T-helper 2 cell treated with Interferon-gamma antibody and Interleukin-4, amounts not matched to agents 100 ng/mL and 5 ng/mL, for 36 hours (primary cell): ENCODE data around the gene CSTF2T. TPM values are rescaled to one million over a fixed set of nuclear protein-coding genes. Genes with fewer than 3 reads are reported as not detected.
"Not testable (repeated sequence)": the region's sequence is repeated elsewhere in the genome, so short reads cannot be mapped to it uniquely, and the experiment has no call there.

Source experiments
- intact Hi-C: fragments of 100-400 bp; cut with micrococcal nuclease; formaldehyde crosslinking; loops from one replicate; pipeline ENCODE4 v1.15.1; 2023
- total RNA-seq: library from RNA; stranded (reverse); gene quantifications from 2 replicates; pipeline ENCODE4 v1.2.3, GENCODE V29; 2022

Gene CSTF2T
- total RNA-seq, 1 donor from 2014 or later, result 46.5 TPM

DNA sequence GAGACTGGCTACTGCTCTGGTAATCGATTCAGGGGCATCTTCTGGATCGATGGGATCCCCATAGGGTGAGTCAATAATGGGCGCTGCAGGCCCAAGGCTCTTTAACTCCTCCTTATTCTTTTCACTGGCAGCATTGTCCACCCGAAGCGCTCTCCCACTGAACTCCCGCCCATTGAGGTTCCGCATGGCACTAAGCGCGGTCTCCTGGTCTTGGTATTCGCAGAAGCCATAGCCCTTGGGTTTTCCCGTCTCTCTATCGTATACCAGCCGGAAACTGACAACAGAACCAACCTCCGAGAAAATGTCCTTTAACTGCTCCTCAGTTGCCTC, 285 bp downstream of the CSTF2T start:
- intact Hi-C loops, result loop anchor here (1.0 to 2.0 kb wide), 2 partner anchors 8 to 180 kb away; no protein-coding TSS in a partner anchor

DNA sequence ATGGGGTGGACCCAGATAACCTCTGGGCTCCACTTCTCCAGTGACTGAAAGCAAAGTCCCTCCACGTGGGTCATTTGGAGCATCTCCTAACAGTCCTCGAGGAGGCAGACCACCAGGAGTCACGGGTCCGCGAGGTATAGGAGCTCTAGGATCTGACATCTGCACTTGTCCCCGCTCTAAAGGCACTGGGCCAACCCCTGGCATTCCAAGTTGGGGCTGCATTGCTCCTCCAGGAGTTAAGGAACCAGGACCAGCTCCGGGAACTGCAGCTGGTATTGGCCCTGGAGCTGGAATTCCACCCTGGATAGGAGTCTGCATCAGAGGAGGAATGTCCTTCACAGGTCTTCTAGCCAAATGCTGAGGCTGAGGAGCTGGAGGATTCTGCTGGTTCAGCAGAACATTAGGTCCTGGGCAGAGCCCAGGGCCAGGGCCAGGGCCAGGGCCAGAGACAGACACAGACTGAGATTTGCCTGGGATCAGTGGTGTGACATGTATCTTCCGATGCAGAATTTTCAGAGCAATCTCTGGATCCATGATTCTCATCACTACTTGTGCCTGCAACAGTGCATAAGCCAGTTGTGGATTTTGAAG, 827 bp downstream of the CSTF2T start:
- intact Hi-C loops, result loop anchor here (1.0 to 2.0 kb wide), 2 partner anchors 9 to 180 kb away; no protein-coding TSS in a partner anchor

DNA sequence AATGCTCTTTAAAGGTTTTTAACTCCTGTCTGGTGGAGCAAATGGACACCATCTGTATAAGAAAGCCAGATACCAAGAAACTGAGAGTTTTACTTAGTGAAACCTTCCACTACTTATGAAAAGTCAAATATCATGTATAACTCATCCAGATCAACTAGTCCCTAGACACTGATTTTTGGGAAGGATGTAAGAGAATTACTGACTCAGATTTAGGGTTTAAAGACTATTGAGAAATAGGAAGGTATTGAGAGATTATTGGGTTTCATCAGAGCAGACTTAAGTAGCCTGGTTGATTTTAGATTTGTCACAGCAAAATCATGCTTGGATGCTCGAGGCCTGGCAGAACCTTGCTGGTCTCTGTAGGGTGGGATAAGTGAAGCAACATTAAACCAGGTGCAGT, 3.1 kb downstream of the CSTF2T start:
- intact Hi-C loops, result no loop called here

DNA sequence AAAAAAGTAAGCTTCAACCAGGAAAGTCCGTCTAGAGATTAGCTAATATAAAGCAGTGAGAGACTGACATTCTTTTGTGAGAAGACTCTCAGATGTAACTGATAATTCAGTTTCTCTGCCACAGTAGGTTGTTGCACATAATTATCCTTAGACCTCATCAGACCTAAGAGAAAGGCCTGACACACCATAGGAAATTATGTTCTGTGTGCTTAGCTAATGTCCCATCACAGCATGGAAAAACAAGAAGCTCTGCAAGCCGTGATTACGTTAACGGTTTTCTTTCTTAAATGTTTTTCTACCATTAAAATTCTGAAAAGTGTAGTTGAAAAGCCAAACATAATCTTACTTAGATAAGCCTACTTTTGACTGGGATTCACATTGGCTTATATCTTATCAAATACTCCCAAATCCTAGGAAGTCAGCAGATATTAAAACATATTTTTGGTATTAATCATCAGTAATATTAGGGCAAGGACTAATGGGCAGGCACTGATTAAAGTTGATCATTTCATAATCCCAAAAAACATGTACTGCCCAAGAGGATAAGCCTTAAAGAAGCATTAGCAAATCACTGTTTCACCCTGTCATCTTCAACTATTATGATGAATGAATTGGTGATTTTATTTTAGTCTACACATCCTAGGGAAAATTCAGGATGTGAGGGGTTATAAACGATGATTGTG, 5.2 kb downstream of the CSTF2T start:
- intact Hi-C loops, result no loop called here

DNA sequence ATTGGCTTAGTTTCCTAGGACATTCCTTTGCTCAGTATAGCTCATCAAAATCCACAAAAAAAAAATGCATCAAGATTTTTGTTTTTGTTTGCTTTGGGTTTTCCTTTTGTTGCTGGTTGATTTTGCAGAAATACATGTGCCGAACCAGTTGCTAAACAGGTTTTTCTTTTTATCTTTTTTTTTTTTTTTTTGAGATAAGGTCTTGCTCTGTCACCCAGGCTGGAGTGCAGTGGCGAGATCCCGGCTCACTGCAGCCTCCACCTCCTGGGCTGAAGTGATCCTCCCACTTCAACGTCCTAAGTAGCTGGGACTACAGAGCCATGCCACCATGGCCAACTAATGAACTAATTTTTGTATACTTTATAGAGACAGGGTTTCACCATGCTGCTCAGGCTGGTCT, 8.3 kb downstream of the CSTF2T start:
- intact Hi-C loops, result no loop called here

DNA sequence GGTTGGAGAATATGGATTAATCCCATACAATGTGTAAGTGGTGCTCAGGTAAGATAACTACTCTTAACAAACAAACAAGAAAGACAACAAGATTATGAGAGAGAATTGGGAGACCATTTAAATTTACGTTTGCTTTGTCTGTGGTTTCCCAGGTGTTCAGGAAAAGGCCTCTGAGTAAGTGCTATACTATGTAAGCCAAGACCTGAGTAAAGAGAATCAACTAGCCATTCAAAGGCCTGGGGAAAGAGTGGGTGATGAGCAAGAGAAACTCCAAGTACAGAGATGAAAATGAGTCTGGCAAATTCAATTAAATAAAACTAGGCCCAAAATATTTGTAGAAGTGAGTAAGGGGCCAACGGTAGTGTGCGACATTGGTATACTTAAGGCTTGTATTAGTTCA, 9.9 kb downstream of the CSTF2T start:
- intact Hi-C loops, result no loop called here

DNA sequence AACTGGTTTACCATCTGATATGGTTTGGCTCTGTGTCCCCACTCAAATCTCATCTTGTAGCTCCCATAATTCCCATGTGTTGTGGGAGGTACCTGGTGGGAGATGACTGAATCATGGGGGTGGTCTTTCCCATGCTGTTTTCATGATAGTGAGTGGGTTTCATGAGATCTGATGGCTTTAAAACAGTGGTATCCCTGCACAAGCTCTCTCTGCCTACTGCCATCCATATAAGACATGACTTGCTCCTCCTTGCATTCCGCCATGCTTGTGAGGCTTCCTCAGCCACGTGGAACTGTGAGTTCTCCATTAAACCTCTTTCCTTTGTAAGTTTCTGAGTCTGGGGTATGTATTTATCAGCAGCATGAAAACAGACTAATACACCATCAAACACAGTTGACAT, 10.6 kb downstream of the CSTF2T start:
- intact Hi-C loops, result not testable (repeated sequence)

DNA sequence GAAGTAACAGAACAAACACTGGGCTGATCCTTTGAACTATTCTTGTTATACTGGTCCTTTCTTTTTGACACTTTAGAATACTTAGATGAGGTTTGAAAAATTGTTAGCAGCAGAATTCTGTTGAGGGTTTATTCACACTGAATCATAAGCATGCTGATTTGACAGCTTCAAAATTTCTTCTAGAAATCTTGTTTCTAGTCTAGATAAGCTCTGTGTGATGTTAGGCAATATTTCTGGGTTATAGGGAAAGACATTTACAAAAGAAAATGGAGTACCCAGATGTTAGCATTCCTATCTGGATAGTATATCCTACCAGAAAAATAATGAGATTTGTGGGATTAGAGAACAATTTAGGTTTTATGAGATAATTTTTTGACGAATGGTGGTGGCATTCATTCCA, 12.1 kb downstream of the CSTF2T start:
- intact Hi-C loops, result no loop called here

DNA sequence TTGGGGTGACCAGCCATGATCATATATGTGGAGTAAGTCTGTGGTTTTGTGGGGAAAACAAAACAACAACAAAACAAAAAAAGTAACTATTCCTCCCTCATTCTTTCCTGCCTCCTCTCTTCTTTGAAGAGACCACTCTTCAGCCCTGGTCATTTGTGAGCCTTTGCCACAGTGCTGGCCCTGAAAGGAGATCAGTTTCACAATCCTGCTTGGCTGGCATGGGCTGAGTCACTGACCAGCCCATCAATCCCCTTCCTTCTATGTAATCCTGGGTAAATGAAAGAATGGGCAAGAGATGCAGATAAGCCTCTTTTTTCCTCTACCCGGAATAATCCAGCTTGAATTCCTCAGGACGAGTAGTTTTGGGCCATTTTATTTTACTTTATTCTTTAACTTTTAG, 13.6 kb downstream of the CSTF2T start:
- intact Hi-C loops, result no loop called here

DNA sequence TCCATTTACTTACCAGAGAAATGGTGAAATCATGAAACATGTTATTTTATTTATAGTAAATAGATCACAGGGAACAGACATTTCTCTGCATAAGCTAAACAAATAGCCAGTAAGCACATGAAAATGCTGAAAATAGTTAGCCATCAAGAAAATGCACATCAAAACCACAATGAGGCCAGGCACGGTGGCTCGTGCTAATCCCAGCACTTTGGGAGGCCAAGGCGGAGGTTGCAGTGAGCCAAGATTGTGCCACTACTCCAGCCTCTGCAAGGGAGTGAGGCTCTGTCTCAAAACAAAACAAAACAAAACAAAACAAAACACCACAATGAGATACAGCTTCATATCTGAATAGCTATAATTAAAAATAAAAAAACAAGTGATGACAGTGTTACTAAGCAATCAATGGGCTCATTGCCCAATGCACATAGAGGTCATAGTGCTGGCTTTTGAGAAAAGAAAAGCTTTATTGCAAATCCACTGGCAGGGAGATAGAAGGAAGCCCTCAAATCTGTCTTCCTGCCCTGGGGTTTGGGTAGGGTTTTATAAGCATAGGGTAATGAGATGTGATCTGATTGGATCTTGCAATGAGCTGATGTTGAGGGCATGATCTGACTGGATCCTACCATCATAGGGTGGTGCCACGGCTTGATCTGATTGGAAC, 16.2 kb downstream of the CSTF2T start:
- intact Hi-C loops, result no loop called here

DNA sequence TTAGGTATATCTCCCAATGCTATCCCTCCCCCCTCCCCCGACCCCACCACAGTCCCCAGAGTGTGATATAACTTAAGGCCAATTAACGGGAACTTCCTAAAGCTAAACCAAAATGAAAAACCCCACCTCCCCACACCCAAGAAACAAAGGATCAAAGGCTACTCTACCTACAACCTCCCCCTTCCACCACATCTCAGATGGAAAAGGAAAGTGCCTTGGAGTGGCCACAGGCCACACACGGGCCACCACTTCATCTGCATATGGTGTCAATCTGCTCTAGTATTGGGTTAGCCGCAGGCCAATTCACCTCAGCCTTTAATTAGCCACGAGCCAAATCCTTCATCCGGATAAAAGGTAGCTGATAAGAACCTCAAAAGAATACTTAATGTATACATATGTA, 19.6 kb downstream of the CSTF2T start:
- intact Hi-C loops, result no loop called here

DNA sequence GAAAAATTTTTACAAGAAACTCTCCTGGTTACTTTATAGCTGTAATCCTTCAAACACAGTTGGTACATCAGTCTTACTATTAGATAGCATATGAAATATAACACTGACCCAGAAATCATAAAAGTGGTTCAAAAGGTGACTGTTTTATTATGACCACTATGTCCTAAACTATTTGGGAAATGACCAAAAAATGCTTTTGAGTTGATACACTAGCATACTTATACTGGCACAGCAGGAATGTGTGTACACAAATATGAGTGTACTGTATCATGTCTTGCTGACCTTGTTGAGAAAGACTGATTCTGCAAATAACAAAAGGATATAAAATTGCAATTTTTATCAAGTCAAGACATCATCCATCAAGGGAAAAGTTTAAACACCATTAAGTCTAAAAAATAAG, 24.3 kb downstream of the CSTF2T start:
- intact Hi-C loops, result no loop called here

DNA sequence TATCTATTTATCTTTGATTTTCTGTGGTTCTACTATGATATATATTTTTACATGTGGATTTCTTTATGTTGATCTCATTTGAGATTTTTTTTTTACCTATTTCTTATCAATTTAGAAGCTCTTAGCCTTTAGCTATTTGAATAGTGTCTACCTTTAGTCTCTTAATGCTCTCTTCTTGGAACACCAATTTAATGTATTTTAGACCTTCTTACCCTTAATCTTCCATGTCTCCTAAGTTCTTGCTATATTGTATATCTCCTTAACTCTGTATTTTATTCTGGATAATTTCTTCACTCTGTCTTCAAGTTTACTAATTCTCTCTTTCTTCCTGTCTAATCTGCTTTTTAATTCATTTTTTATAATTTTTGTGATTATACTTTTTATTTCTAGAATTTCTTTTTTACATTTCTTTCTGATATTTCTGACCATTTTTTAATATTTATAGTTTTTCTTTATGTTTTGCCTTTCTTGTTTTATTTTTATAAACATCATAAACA, 27.3 kb downstream of the CSTF2T start:
- intact Hi-C loops, result no loop called here

DNA sequence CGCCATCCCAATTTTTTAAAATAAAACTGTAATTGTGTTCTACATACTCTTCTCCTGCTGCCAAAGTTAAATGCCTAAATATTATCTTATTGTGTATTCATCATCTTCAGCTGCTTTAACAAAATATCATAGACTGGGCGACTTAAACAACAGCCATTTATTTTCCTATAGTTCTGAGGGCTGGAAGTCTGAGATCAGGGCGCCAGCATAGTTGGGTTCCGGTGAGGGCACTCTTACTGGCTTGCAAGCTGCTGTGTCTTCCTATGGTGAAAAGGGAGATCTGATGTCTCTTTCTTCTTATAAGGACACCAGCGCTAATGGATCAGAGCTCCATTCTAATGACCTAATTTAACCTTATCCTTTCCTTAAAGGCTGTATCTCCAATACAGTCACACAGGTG, 30.4 kb downstream of the CSTF2T start:
- intact Hi-C loops, result no loop called here

DNA sequence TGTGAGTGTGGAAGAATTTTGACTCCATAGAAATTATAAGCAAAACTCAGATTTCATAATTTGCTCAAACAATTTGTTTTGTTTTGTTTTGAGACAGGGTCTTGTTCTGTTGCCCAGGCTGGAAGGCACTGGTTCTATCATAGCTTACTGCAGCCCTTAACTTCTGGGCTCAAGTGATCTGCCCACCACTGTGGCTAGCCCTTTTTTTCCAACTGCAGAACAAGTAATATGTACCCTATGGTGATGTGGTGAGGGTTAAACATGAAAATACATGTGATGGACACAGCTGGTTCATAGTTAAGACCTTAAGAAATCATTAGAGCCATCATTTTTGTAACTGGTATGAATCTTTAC, 31.1 kb downstream of the CSTF2T start:
- intact Hi-C loops, result no loop called here

DNA sequence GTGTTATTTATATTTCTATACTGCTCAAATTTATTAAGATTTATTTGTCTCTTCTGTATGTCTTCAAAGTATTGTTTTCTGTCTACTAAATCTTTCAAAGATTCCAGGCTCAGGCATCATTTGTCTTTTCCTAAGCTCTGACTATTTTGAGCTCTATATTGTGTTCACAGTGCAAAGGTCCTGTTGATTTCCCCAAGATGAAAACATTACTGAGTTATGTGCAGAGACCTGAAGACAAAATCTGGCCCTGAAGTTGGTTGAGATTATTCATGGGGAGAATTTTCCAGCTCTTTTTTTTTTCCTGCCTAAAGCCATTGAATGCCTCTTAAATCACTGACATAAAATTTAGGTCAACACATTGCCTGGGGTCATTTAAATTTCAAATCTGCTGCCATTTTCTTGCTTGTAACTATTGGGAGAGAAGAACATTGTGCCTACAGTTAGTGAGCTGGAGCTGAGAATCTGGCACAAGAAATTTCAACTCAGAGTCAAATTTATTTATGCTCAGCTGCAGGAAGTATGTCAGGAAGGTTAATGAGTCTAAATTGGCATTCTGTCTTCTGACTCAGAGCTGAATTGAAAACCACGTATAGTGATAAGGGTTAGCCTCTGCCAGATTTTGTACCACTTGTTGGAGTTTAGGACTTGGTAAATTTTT, 31.6 kb downstream of the CSTF2T start:
- intact Hi-C loops, result no loop called here

DNA sequence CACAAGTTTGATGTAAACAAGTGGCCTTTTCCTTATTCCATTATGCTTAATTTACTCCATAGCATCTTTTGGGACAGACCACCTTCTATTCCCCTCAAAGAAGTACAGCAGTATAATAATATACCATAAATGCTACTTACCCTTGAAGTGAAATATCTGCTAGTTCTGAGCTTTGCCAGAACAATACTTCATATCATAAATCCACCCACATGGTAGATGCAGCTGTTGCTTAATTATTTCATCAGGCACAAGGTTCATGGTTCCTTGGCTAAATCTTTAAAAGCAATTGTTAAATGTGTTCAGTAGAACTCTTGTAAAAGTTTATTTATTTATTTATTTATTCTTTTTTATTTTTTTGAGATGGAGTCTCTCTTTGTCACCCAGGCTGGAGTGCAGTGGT, 32.9 kb downstream of the CSTF2T start:
- intact Hi-C loops, result no loop called here

DNA sequence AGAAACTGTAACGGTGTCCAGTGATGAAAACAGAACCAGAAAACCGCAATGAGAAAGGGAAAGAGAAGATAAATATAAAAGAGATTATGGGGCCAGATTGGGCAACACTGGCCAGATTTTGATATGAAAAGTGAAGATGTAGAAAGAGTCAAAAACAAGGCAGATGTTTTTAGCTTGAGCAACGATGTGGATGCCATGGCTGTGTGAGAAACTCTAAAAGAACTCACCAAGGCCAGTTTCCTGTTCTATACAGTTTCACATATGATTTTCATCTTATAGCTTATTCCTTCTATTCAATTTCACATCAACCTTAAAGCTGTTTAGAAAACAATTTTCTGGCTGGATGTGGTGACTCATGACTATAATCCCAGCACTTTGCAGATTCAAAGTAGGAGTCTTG, 36.3 kb downstream of the CSTF2T start:
- intact Hi-C loops, result no loop called here

DNA sequence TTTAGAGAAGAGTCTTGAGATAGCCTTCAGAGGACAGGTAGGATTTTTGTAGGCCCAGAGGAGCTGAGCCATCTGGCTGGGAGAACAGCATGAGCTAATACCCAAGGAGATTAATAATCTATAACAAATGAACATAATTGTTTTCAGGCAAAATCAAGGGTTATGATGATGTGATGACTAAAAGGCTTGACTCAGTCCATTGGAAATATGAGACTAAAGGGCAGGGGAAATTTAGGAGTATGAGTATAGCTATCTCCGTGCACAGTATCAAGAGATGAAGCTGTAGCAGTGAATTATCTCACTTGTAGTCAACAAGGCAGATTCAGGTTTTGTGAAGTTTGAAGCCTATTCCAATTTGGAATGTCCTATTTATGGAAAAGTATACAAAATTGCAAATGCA, 40.1 kb downstream of the CSTF2T start:
- intact Hi-C loops, result no loop called here

DNA sequence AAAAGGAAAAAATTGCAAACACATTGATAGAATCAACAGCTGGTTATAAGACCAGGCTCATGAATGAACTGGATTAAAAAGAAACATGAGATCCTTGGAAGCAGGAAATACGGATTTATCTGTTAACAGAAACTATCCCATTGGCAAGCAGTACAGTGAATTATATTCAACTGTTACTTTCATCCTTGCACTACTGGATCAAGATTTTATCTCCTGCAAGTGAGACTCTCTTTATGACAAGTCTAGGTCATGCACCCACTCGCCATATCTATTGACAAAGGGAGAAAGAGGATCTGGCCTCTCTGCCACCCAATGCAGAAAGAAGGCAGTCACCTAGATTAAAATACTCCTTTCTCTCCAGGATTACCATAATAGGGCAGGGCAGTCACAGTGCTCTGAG, 41.4 kb downstream of the CSTF2T start:
- intact Hi-C loops, result no loop called here

DNA sequence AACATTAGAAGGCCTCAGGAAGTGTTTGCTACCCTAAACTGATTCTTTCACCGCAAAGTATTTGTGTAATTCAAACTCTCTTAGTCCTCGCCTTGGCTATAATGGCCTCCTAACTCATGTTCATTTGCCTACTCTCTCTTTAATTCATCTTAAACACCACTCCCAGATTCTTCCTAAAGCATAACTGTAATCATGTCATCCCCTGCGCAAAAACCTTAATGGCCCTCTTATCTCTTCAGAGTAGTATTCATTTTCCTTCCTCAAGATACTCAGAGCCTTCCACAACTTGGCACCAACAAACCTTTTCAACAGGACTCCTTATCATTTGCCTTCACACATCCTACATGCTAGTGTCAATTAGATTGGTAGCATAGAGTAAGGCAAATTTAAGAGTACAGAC, 42.9 kb downstream of the CSTF2T start:
- intact Hi-C loops, result no loop called here

DNA sequence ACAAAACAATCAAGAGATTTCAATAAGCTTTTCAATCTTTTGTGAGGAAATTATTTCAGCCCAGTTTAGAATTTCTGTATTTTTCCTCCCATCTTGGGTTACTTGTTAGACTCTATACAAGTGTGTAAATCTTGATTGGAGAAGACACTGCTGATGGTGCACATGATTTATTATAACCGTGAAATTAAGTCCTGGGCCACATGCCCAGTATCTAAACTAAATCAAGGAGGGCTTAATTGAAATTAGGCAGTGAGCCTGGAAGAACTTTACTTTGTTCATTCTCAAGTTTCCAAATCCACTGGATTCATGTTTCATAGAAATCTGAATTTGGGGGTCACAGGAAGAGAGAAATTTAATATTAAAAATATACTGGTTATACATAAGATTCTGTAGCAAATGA, 44.5 kb downstream of the CSTF2T start:
- intact Hi-C loops, result no loop called here
